Liver (tissue), 9 donors: ENCODE measurements around the gene CPT1B. TPM values are rescaled to one million over a fixed set of nuclear protein-coding genes. Genes with fewer than 3 reads are reported as not detected.
A peak's percentile ranks its signal among the peaks of the same experiment; 100 is the strongest.
"Not testable (repeated sequence)": the region's sequence is repeated elsewhere in the genome, so short reads cannot be mapped to it uniquely, and the experiment has no call there.

ENCODE experiments used
- DNase-seq: peaks from one replicate; pipeline ENCODE4 v3.0.0-alpha.2; 2017; ENCODE audit warnings: low spot score
- H3K27ac ChIP-seq, 2 donors: one replicate each; pipeline ENCODE4 v1.7.0; 2013; ENCODE audit warnings: inconsistent platforms in 2 of 2, low read length in 2 of 2, control low read depth in 1 of 2, low read depth in 1 of 2, mild to moderate bottlenecking in 1 of 2
- H3K27me3 ChIP-seq, 4 donors: one replicate each; pipeline versions ENCODE4 v1.6.1 to v1.7.0; 2013; ENCODE audit warnings: low read length in 3 of 4, inconsistent platforms in 1 of 4, mild to moderate bottlenecking in 1 of 4, moderate library complexity in 1 of 4; ENCODE audit not compliant: control insufficient read depth in 4 of 4, insufficient read depth in 4 of 4
- H3K36me3 ChIP-seq, 4 donors: one replicate each; pipeline versions ENCODE4 v1.6.1 to v1.7.0; 2013; ENCODE audit warnings: low read length in 3 of 4, mild to moderate bottlenecking in 3 of 4, low read depth in 1 of 4, moderate library complexity in 1 of 4; ENCODE audit not compliant: control insufficient read depth in 4 of 4, insufficient read depth in 3 of 4
- H3K4me1 ChIP-seq, 4 donors: one replicate each; pipeline versions ENCODE4 v1.6.1 to v1.7.0; 2013; ENCODE audit warnings: low read length in 3 of 4, mild to moderate bottlenecking in 3 of 4, moderate library complexity in 1 of 4; ENCODE audit not compliant: control insufficient read depth in 4 of 4, insufficient read depth in 4 of 4
- H3K4me3 ChIP-seq, 3 donors: one replicate each; pipeline versions ENCODE4 v1.6.1 to v1.7.0; 2013; ENCODE audit warnings: low read length in 3 of 3, control low read depth in 1 of 3, low read depth in 1 of 3, mild to moderate bottlenecking in 1 of 3
- H3K9ac ChIP-seq, 2 donors: one replicate each; pipeline ENCODE4 v1.7.0; 2013; ENCODE audit warnings: low read length in 2 of 2, mild to moderate bottlenecking in 2 of 2, moderate library complexity in 2 of 2, control low read depth in 1 of 2, low read depth in 1 of 2
- H3K9me3 ChIP-seq, 4 donors: one replicate each; pipeline versions ENCODE4 v1.6.1 to v1.7.0; 2013; ENCODE audit warnings: low read length in 3 of 4; ENCODE audit not compliant: control insufficient read depth in 4 of 4
- EGR1 ChIP-seq, 2 donors: IDR thresholded peaks; 2 replicates each; pipeline ENCODE4 v1.6.1; 2016 to 2018; ENCODE audit warnings: antibody characterized with exemption in 2 of 2, low read depth in 2 of 2
- FOXA1 ChIP-seq: IDR thresholded peaks from 2 replicates; pipeline ENCODE4 v1.6.1; 2016; ENCODE audit warnings: antibody characterized with exemption
- FOXA2 ChIP-seq: IDR thresholded peaks from 2 replicates; pipeline ENCODE4 v1.6.1; 2016; ENCODE audit warnings: antibody characterized with exemption
- HNF4A ChIP-seq, 2 donors: conservative IDR thresholded peaks; 2 replicates each; pipeline ENCODE4 v1.6.1; 2016; ENCODE audit warnings: antibody characterized with exemption in 2 of 2, mild to moderate bottlenecking in 2 of 2
- JUND ChIP-seq, 2 donors: IDR thresholded peaks; 2 replicates each; pipeline ENCODE4 v1.6.1; 2016; ENCODE audit warnings: antibody characterized with exemption in 2 of 2
- MAX ChIP-seq: IDR thresholded peaks from 2 replicates; pipeline ENCODE4 v1.6.1; 2016; ENCODE audit warnings: antibody characterized with exemption
- NR2F2 ChIP-seq: IDR thresholded peaks from 2 replicates; pipeline ENCODE4 v1.6.1; 2016; ENCODE audit warnings: antibody characterized with exemption
- RAD21 ChIP-seq, 2 donors: IDR thresholded peaks; 2 replicates each; pipeline ENCODE4 v1.6.1; 2016; ENCODE audit warnings: antibody characterized with exemption in 2 of 2, mild to moderate bottlenecking in 2 of 2
- RXRA ChIP-seq, 2 donors: IDR thresholded peaks; 2 replicates each; pipeline ENCODE4 v1.6.1; 2017 to 2018; ENCODE audit warnings: antibody characterized with exemption in 2 of 2, mild to moderate bottlenecking in 1 of 2
- TAF1 ChIP-seq: conservative IDR thresholded peaks from 2 replicates; pipeline ENCODE4 v1.6.1; 2016; ENCODE audit warnings: antibody characterized with exemption, mild to moderate bottlenecking
- YY1 ChIP-seq: IDR thresholded peaks from 2 replicates; pipeline ENCODE4 v1.6.1; 2016; ENCODE audit warnings: antibody characterized with exemption, mild to moderate bottlenecking
- ZBTB33 ChIP-seq: IDR thresholded peaks from 2 replicates; pipeline ENCODE4 v1.6.1; 2016; ENCODE audit warnings: antibody characterized with exemption
- WGBS: extraction: QIAGEN DNeasy Blood & Tissue Kit; methylation state at CpG from one replicate; pipeline ENCODE4 v1.1.7; 2013; 5-methylcytosine and 5-hydroxymethylcytosine counted together
- polyA plus RNA-seq, 2 donors: library from polyadenylated mRNA; stranded (reverse) in 1 of 2; unstranded in 1 of 2; fragments of 200-250 nt in 1 of 2; fragments of >200 nt in 1 of 2; fragmentation: Nextera tagmentation in 1 of 2; extraction: Ambion mirVana in 1 of 2; gene quantifications; one replicate each; pipeline versions ENCODE4 v1.2.1 to v1.2.3, GENCODE V29; 2013 to 2015
- total RNA-seq, 2 donors: library from RNA; depleted of rRNA; stranded (reverse); fragments of >200 nt; gene quantifications; one replicate each; pipeline ENCODE4 v1.2.3, GENCODE V29; 2014
- TF ChIP-seq, protein P1 (sequence below): fragments of 150-350 bp; IDR thresholded peaks from 2 replicates; pipeline ENCODE4 v1.5.1; 2017; ENCODE audit warnings: improper control_type of control experiment, low read depth, low read length; ENCODE audit not compliant: missing input control
- donor health status: healthy.
- donor health status: healthy.
- donor health status: healthy.
- donor health status: healthy.
- donor health status: healthy.

CPT1B gene
- total and polyA plus RNA-seq, 4 donors: 3.0 to 13.6 (median 4.9) TPM

DNA sequence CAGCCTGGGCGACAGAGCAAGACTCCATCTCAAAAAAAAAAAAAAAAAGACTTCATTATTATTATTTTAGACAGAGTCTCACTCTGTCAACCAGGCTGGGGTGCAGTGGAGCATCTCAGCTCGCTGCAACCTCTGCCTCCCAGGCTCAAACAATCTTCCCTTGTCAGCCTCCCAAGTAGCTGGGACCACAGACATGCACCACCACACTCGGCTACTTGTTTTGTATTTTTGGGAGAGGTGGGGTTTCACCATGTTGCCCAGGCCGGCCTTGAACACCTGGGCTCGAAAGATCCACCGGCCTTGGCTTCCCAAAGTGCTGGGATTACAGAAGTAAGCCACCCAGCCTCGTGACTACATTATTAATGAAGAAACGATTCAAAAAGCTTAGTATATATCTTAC is 43.1 kb downstream of the CPT1B start:
- Histone ChIP-seq H3K9ac (no peak overlapping the region), H3K36me3 (no peaks in the 10 kb centered on the region), H3K4me1 (peaks cover 0 to 15% (median 14%) of the 10 kb centered on the region in 4 donors), H3K27ac (no peak overlapping the region), H3K9me3 (no peaks in the 10 kb centered on the region), H3K4me3 (no peak overlapping the region), H3K27me3 (no peaks in the 10 kb centered on the region)
- 95% methylated on average over 8 of the region's 8 CpGs for WGBS
- no peak for TF ChIP-seq EGR1 (IDR thresholded peaks at IDR 0.05; ENCODE audit: low read depth in 2 of 2)
- TF ChIP-seq NR2F2: no peak
- no peak for TF ChIP-seq HNF4A (conservative IDR thresholded peaks at IDR 0.05)
- TF ChIP-seq MAX: no peak
- no peak for TF ChIP-seq FOXA1
- no peak for TF ChIP-seq JUND (IDR thresholded peaks at IDR 0.05)
- TF ChIP-seq FOXA2: no peak
- no peak for TF ChIP-seq ZBTB33
- TF ChIP-seq, protein P1, sequence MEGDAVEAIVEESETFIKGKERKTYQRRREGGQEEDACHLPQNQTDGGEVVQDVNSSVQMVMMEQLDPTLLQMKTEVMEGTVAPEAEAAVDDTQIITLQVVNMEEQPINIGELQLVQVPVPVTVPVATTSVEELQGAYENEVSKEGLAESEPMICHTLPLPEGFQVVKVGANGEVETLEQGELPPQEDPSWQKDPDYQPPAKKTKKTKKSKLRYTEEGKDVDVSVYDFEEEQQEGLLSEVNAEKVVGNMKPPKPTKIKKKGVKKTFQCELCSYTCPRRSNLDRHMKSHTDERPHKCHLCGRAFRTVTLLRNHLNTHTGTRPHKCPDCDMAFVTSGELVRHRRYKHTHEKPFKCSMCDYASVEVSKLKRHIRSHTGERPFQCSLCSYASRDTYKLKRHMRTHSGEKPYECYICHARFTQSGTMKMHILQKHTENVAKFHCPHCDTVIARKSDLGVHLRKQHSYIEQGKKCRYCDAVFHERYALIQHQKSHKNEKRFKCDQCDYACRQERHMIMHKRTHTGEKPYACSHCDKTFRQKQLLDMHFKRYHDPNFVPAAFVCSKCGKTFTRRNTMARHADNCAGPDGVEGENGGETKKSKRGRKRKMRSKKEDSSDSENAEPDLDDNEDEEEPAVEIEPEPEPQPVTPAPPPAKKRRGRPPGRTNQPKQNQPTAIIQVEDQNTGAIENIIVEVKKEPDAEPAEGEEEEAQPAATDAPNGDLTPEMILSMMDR: no peak
- no peak for TF ChIP-seq TAF1
- TF ChIP-seq YY1: no peak
- TF ChIP-seq RAD21 (IDR thresholded peaks at IDR 0.05): no peak
- no peak for DNase-seq

DNA sequence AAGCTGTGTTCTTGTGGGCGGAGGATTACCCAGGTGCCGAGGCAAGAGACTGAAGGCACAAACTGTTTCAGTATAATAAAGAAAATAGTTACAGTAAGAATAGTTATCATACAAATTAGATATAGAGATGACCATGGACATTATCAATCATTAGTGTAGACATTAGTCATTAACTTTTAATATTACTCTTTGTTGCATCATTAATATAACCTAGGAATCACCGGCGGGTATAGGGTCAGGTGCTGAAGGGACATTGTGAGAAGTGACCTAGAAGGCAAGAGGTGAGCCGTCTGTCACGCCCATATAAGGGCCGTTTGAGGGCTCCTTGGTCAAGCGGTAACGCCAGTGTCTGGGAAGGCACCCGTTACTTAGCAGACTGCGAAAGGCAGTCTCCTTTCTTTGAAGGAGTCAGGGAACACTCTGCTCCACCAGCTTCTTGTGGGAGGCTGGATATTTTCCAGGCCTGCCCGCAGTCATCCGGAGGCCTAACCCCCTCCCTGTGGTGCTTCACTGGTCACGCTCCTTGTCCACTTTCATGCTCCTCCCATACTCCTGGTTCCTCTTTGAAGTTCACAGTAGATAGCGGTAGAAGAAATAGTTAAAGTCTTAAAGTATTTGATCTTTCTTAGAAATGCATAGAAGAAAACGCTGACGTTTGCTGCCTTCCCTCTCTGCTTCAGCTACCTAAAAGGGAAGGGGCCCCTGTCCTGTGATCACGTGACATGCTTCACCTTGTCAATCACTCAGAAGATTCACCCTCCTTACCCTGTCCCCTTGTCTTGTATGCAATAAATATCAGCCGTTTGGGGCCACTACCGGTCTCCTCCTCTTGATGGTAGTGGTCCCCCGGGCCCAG is 44.1 kb downstream of the CPT1B start:
- 67% methylated on average over 21 of the region's 21 CpGs for WGBS
- not testable (repeated sequence) for H3K27ac ChIP-seq, H3K4me3 ChIP-seq, H3K9me3 ChIP-seq, H3K36me3 ChIP-seq, H3K9ac ChIP-seq, H3K27me3 ChIP-seq, DNase-seq
- TF ChIP-seq RXRA (IDR thresholded peaks at IDR 0.05): peak; percentile 17 to 34
- peaks cover 0 to 21% (median 15%) of the 10 kb centered on the region in 4 donors for H3K4me1 ChIP-seq
